Activated CD4-positive, alpha-beta T cell treated with anti-CD3 and anti-CD28 coated beads, Interleukin-2, amount 50 U/mL, for 4 hours (primary cell): Measurements from ENCODE around the gene PPP1R3F.
"Not testable (repeated sequence)": the region's sequence is repeated elsewhere in the genome, so short reads cannot be mapped to it uniquely, and the experiment has no call there.

Experiments used
- DNase-seq, 2 experiments: peaks; one replicate each; pipeline ENCODE4 v3.0.0-alpha.2; 2020

Gene PPP1R3F

DNA sequence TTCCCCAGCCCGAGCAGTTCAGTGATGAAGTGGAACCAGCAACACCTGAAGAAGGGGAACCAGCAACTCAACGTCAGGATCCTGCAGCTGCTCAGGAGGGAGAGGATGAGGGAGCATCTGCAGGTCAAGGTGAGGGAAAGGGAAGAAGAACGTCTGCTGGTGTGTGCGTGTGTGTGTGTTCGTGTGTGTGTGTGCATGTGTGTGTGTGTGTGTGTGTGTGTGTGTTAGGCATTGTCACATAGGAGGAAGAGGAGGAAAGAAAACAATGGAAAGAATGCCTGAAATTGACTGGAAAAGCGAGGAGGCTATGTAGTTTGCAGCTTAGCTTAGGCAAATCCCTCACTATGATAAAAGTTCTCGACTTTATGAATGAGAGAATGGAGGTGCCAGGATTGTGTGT, 54.1 kb downstream of the PPP1R3F start:
- not testable (repeated sequence) for DNase-seq

DNA sequence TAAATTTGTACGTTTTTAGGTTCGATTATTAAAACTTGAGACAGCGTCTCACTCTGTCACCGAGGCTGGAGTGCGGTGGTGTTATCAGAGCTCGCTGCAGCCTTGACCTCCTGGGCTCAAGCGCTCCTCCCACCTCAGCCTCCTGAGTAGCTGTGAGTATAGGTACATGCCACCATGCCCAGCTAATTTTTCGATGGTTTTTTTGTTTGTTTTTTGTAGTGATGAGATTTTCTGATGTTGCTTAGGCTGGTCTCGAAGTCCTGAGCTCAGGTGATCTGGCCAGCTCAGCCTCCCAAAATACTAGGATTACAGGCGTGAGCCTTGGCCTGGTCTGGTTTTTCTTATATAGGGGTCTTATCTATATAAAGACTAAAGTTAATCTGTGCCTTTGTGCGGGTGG, 60.8 kb downstream of the PPP1R3F start:
- not testable (repeated sequence) for DNase-seq

DNA sequence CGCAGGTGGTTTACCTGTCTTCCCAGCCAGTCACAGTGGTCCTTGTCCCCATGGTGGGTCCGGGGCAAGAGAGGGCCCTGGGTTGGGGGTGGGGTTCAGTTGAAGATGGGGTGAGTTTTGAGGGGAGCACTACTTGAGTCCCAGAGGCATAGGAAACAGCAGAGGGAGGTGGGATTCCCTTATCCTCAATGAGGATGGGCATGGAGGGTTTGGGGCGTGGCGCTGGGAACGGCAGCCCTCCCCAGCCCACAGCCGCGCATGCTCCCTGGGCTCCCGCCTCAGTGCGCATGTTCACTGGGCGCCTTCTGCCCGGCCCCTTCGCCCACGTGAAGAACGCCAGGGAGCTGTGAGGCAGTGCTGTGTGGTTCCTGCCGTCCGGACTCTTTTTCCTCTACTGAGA, 61.7 kb downstream of the PPP1R3F start, which contains the start of gene GAGE13:
Gene GAGE13, plus strand, starts transcription at position 301 of the 400 bp plus-strand sequence. CDS start 1,156 bp downstream, outside the sequence.
- not testable (repeated sequence) for DNase-seq

DNA sequence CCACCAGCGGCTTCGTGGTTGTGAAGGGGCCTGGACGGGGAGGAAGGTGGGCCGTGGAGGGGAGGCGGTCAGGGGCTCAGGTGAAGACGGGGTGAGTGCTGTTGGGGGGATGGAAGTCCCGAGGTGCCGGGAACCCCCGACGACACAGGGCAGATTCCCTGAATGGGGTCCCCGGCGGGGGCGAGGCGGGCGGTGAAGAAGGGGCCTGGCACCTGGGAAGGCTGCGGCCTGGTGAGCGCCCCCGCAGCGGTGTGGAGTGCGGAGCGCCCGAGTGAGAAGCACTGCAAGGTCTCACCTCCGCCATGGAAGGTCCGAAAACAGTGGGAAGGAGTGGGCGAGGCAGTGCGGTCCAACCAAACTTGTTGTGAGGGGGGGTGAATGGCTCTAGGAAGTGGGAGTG, 62.2 kb downstream of the PPP1R3F start:
- DNase-seq, result not testable (repeated sequence)
